GM10847 (cell line): Measurements from ENCODE around the gene SLPI.

Experiments
- POLR2A ChIP-seq: IDR thresholded peaks from 2 replicates; pipeline ENCODE4 v1.6.1; 2011; ENCODE audit not compliant: insufficient read length; ENCODE audit errors: extremely low read depth

The SLPI gene, protein sequence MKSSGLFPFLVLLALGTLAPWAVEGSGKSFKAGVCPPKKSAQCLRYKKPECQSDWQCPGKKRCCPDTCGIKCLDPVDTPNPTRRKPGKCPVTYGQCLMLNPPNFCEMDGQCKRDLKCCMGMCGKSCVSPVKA

GRCh38 chr20:45254383-45255262, at the start of gene SLPI:
Gene SLPI, minus strand, starts transcription at chr20:45254564. Its CDS starts 21 bp downstream, at chr20:45254543.
- TF ChIP-seq POLR2A = no peak

GRCh38 chr20:45303586-45304463, 49.5 kb upstream of the SLPI start:
- no peak for TF ChIP-seq POLR2A

DNA sequence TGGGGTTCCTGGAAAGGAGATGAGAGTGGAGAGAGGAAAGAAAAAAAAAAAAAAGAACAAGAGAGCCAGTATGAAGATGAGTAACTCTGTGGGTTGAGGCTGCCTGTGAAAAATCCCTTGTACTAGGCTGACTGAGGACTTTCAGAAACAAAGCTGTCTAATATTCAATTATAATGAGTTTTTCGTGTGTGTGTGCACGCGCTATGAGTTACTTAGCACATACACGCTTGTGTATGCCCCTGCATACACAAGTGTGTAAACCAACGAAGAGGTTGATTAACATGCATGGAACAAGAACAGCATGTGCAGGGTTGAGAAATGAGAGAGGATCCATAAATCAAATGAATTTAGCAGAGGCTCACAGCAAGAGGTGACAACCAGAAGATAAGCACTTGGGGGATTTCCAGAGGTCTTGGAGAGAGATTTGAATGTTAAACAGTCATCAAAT, 47.5 kb upstream of the SLPI start:
- TF ChIP-seq POLR2A = no peak

DNA sequence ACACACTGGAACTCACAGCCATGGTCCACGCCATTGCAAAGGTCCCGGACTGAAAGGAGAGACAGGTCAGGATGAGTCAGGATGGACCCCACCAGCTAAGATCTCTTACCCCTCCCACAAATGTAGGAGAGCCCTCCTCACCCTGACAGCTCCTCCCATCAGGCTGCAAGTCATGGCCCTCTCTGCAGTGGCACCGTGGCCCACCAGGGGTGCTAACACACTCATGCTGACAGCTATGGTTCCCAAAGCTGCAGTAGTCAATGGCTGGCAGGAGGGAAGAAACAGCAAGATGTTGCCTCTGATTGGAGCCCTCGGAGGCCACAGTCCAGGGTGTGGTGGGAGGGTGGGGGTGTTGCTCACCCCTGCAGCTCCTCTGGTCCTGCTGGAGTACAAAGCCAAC, 46.6 kb upstream of the SLPI start:
- no peak for TF ChIP-seq POLR2A

DNA sequence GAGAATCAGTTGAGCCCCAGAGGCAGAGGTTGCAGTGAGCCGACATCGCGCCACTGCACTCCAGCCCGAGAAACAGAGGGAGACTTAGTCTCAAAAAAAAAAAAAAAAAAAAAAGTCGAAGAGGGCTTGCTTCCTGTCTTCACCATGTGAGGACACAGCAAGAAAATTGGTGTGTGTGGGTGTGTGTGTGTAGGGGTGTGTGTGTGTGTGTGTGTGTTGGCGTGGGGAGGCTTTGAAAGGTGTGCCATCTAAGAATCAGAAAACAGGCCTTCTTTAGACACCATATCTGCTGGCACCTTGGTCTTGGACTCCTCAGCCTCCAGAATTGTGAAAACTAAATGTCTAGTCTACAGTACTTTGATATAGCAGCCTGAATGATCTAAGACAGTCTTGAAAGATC, 45.4 kb upstream of the SLPI start:
- TF ChIP-seq POLR2A = no peak

- TF ChIP-seq POLR2A = no peak
Measured at GRCh38 chr20:45297786-45298497, 43.6 kb upstream of the SLPI start.

DNA sequence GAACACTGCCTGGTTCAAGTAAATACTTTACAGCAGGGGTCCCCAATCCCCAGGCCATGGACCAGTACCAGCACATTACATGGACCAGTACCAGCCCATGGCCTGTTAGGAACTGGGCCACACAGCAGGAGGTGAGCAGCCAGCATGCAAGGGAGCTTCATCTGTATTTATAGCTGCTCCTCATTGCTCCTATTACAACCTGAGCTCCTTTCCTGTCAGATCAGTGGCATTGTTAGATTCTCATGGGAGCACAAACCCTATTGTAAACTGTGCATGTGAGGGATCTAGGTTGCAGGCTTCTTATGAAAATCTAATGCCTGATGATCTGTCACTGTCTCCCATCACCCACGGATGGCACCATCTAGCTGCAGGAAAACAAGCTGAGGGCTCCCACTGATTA, 40.3 kb upstream of the SLPI start:
- no peak for TF ChIP-seq POLR2A

DNA sequence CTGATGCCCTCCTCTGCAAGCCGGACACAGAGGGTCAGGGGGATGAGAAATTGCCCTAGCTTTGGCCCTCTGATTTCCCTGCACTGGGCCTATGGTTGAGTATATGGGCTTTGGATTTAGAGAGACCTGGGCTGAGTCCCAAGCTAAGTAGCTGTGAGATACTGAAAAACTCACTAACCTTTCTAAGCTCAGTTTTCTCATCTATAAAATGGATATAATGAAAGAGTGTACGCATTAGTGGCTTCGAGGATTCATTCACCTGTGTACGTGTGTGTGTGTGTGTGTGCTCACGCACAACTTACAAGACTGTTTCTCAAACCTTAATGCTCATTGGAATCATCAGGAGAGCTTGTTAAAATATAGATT, 39.6 kb upstream of the SLPI start:
- no peak for TF ChIP-seq POLR2A

DNA sequence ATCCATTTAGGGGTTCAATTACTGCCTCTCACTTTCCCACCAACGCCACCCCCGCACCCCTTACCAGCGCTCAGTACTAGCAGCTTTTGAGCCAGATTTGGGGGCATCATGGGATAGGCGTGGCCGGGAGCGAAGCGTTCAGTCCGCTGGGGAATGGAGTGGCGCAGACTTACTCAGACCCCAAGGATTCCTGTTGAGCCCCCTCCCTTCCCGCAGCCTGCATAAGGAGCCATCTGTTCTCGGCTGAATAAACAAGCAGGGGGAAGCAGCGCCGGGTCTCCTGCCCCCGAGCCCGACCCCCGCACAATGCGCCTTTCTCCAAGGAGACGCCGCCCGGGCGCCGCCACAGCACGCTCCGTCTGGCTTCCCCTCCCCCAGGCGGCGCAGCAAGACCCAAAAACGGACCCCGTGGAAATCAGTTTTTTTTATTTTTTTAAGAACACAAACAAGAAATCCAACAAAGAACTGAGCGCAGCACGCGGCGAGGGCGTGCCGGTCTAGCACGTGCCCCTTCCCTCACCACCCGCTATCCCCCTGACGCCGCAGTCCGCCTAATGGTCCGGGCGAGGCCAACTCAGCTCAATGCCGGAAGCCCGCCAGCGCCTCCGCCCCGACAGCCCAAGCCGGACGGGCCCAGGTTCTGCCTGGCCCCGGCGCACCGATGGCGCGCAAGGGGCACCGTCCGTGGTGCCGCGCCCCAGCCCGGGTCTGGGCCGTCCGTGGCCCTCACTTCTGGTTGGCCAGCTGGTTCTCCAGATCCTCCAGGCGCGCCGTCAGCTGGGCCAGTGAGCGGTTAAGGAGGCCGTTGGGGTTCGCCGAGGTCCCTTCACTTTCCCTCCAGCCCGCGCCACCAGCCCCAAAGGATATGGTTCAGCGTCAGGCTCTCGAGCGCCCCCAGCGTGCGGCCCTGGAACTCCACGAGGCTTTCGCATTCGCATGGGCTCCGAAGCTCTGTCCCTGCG, 39.0 kb upstream of the SLPI start:
- no peak for TF ChIP-seq POLR2A

DNA sequence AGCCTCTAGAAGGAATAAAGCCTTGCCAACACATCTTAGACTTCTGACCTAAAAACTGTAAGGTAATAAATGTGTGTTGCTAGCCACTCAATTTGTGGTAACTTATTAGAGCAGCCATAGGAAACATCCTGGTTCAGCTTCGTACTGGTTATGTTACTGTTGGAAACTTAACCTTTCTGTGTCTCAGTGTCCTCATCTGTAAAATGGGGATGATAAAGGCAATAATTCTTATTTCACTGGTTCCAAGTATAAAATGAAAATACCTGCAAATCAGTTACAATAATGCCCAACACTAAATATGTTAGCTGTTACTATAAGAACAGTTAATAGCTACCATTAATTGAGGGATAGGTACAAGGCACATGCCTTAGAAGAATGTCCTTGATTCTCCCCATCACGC, 38.0 kb upstream of the SLPI start:
- no peak for TF ChIP-seq POLR2A

DNA sequence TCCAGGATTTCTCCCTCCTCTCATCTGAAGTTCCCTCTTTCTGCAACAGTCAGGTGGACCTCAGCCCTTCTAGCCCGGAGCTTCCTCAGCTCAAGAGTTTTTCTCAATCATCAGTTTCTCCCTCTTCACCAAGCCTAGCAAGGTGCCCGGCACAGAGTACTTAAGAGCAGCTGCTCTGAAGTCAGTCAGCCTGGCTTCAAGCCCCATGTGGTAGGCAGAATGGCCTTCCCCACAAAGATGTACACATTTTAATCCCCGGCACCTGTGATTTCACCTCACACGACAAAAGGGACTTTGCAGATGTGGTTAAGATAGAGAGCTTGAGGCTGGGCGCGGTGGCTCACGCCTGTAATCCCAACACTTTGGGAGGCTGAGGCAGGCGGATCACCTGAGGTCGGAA, 37.2 kb upstream of the SLPI start:
- TF ChIP-seq POLR2A = no peak

DNA sequence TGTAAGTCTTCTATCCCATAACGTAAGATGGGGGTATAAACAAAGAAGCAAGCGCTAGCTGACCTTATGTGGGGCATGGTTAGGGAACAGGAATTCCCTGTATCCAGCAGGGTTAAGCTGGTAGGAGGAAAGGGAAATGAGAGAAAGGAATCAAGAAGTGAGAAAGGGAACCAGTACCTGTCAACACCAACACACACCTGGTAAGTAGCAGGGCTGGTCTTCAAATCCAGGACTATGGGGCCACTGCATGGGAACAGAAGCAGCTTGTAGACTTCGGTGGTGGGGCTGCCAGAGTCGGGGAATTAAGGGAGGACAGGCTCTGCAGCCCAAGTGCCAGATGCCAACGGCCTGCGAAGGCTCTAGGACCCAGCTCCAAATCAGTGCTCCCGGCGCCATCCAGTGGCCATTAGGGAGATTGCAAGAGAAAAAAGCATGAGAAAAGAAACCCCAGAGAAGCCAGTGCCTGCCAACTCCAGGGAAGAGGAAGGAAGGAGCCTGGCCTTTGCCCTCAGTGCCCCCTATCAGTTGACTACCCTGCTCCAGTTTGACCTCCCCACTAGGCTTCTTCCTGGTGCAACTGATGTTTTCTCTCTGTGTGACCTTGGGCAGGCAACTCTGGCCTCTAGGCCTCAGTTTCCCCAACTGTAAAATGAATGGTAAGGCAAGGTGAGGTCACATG, 36.5 kb upstream of the SLPI start:
- TF ChIP-seq POLR2A = no peak

- TF ChIP-seq POLR2A = no peak
Measured at GRCh38 chr20:45289942-45290676, 35.7 kb upstream of the SLPI start.

- TF ChIP-seq POLR2A = no peak
Measured at GRCh38 chr20:45288860-45289259, 34.5 kb upstream of the SLPI start.
